Thoracic aorta (tissue), 2 donors: ENCODE results near the gene SHANK2. TPM values are rescaled to one million over a fixed set of nuclear protein-coding genes. Genes with fewer than 3 reads are reported as not detected.

Experiments
- ATAC-seq: fragments of 150-250 bp; one replicate; pipeline ENCODE4 v1.8.0; 2017; ENCODE audit warnings: low read depth; ENCODE audit not compliant: insufficient number of reproducible peaks, low FRiP score
- DNase-seq: peaks from one replicate; pipeline ENCODE4 v3.0.0-alpha.2; 2020; ENCODE audit warnings: low spot score
- H3K27ac ChIP-seq, 2 donors: fragments of 200-600 bp; sonication (generic); 1 replicate in 1 of 2; 2 replicates in 1 of 2; pipeline ENCODE4 v1.5.1; 2016; ENCODE audit warnings: mild to moderate bottlenecking in 2 of 2, moderate library complexity in 2 of 2
- H3K27me3 ChIP-seq: fragments of 200-600 bp; sonication (generic); replicated peaks from 2 replicates; pipeline ENCODE4 v1.6.0; 2016; ENCODE audit warnings: mild to moderate bottlenecking; ENCODE audit not compliant: insufficient read depth
- H3K36me3 ChIP-seq: fragments of 200-600 bp; sonication (generic); one replicate; pipeline ENCODE4 v1.5.1; 2016
- H3K4me1 ChIP-seq, 2 donors: fragments of 200-600 bp; sonication (generic); 1 replicate in 1 of 2; 2 replicates in 1 of 2; pipeline versions ENCODE4 v1.5.1 to v1.6.0; 2016; ENCODE audit warnings: low read depth in 2 of 2, mild to moderate bottlenecking in 1 of 2; ENCODE audit not compliant: control insufficient read depth in 1 of 2
- H3K4me3 ChIP-seq: fragments of 200-600 bp; sonication (generic); 2 replicates; pipeline ENCODE4 v1.5.1; 2016; ENCODE audit warnings: mild to moderate bottlenecking
- H3K9me3 ChIP-seq: fragments of 200-600 bp; sonication (generic); 2 replicates; pipeline ENCODE4 v1.5.1; 2016
- total RNA-seq, 2 donors: library from RNA; depleted of rRNA; stranded (reverse); fragments of >200 nt; gene quantifications; one replicate each; pipeline versions ENCODE4 v1.1.0 to v1.2.3, GENCODE V29; 2016
- TF ChIP-seq, protein P1 (sequence below): fragments of 200-600 bp; sonication (generic); IDR thresholded peaks from one replicate; pipeline ENCODE4 v1.5.1; 2019; ENCODE audit warnings: antibody characterized with exemption

SHANK2 gene
- total RNA-seq, 2 donors from 2014 or later, result 0.99 TPM; not detected in 1

DNA sequence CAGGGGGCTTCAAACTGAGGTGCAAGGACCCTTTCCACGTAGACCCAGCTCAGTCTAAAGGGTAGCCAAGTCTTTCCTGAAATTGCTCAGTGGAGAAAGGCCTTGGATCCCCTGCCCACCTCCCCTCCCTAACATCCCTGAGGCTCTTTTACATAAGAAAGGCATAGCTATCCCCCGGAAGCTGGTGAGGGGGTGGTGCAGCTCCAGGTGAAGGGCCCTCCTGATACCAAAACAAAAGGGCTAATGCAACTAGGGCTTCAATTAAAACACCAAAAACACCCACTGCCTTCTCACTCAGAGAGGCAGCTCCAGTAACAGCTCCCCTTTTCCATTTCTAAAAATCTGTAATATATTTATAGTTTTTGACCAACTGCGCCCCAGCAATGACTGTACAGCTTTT is 5.8 kb downstream of the SHANK2 start:
- Histone ChIP-seq H3K27me3 (peaks cover 5% of the 10 kb centered on the region), H3K27ac (no peak overlapping the region), H3K4me3 (no peak overlapping the region), H3K4me1 (peaks cover 5 to 10% of the 10 kb centered on the region in 2 donors), H3K36me3 (no peaks in the 10 kb centered on the region), H3K9me3 (no peaks in the 10 kb centered on the region)
- no peak for DNase-seq
- no peak for ATAC-seq
- TF ChIP-seq, protein P1, sequence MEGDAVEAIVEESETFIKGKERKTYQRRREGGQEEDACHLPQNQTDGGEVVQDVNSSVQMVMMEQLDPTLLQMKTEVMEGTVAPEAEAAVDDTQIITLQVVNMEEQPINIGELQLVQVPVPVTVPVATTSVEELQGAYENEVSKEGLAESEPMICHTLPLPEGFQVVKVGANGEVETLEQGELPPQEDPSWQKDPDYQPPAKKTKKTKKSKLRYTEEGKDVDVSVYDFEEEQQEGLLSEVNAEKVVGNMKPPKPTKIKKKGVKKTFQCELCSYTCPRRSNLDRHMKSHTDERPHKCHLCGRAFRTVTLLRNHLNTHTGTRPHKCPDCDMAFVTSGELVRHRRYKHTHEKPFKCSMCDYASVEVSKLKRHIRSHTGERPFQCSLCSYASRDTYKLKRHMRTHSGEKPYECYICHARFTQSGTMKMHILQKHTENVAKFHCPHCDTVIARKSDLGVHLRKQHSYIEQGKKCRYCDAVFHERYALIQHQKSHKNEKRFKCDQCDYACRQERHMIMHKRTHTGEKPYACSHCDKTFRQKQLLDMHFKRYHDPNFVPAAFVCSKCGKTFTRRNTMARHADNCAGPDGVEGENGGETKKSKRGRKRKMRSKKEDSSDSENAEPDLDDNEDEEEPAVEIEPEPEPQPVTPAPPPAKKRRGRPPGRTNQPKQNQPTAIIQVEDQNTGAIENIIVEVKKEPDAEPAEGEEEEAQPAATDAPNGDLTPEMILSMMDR, result no peak

DNA sequence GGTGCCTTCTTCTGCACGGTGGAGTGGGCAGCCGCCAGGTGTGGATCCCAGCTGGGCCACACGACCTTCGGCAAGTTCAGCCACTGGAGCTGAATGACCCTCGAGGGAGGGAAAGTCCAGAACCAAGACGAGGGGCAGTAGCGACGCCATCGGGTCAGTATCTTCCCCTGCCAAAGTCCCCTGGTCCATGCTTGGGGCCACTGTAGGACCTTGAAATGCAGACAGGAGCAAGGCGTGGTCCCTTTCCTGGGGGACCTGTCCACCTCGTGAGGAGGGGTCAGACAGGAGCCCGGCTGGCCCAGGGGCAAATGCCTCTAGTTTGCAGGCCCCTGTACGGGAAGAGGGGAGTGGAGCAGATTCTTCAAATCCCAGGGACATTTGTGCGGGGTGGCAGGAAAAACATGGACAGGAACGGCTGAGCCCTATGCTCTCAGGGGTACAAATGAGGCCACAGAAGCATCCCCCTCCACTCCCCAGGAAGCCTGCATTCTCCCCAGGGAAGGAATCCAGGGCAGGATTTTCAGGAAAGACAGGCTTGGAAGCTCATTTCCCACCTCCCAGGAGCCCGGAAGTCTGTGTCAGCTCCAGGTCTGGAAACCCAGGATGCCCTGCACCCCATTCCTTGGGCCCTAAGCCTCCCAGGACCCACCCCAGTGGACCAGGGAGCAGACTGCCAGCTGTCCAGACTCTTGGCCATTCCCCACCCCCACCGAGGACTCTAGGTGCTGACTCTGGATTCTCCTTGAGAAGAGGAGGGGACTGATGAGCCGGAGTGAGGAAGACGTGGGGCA is 6.6 kb downstream of the SHANK2 start:
- Histone ChIP-seq H3K4me1 (peaks cover 0 to 2% of the 10 kb centered on the region in 2 donors), H3K27ac (no peak overlapping the region), H3K4me3 (no peak overlapping the region), H3K27me3 (peaks cover 5% of the 10 kb centered on the region), H3K36me3 (no peaks in the 10 kb centered on the region), H3K9me3 (no peaks in the 10 kb centered on the region)
- TF ChIP-seq, protein P1, result no peak
- DNase-seq, result no peak
- ATAC-seq, result no peak

GRCh38 chr11:71244116-71244810 is 8.1 kb downstream of the SHANK2 start:
- H3K27ac ChIP-seq, result no peak overlapping the region
- TF ChIP-seq, protein P1, result no peak
- no peak for ATAC-seq
- no peaks in the 10 kb centered on the region for H3K4me1 ChIP-seq
- DNase-seq, result no peak
- no peaks in the 10 kb centered on the region for H3K27me3 ChIP-seq
- no peaks in the 10 kb centered on the region for H3K36me3 ChIP-seq
- no peak overlapping the region for H3K4me3 ChIP-seq
- H3K9me3 ChIP-seq, result no peaks in the 10 kb centered on the region

DNA sequence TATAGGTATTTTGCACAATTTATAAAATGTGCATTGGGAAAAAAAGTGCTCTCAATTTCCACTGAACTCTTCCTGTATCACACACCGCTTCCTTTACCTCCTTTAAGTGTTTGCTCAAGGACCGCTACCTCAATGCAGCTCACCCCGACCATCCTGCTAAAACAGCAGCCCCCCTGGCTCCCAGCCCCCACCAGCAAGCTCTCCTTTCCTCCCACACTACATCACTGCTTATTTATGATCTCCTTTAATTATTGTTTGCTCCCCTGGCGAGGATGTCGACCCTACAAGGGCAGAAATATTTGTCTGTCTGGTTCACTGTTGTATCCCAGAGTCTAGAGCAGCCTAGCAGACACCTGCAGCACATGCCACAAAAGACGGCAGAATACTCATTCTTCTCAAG is 10.0 kb downstream of the SHANK2 start:
- no peaks in the 10 kb centered on the region for H3K27me3 ChIP-seq
- no peaks in the 10 kb centered on the region for H3K4me1 ChIP-seq
- H3K36me3 ChIP-seq, result no peaks in the 10 kb centered on the region
- ATAC-seq (no peak), DNase-seq (no peak)
- H3K4me3 ChIP-seq, result no peak overlapping the region
- no peaks in the 10 kb centered on the region for H3K9me3 ChIP-seq
- no peak overlapping the region for H3K27ac ChIP-seq
- TF ChIP-seq, protein P1, result no peak

DNA sequence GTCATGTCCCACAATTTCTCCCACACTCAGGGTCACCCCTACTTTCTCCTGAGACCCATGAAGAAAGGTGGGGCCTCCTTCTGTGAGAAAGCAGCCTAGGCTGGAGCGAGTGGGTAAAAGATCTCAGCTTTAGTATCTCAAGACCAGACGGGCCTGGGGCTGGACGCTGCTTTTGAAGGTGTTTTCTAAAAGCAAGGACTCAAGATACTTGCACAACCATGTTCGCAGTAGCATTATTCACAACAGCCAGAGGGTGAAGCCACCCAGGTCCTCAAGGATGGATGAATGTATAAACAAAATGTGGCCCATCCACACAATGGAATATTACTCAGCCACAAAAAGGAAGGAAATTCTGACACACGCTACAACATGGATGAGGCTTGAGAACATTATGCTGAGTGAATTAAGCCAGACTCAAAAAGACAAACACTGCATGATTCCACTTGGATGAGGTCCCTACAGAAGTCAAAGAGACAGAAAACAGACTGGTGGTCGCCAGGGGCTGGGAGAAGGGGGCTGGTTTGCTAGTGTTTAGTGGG is 10.6 kb downstream of the SHANK2 start:
- TF ChIP-seq, protein P1, result no peak
- DNase-seq, result no peak
- H3K4me3 ChIP-seq, result no peak overlapping the region
- no peaks in the 10 kb centered on the region for H3K9me3 ChIP-seq
- no peaks in the 10 kb centered on the region for H3K36me3 ChIP-seq
- no peak overlapping the region for H3K27ac ChIP-seq
- no peaks in the 10 kb centered on the region for H3K27me3 ChIP-seq
- ATAC-seq, result no peak
- H3K4me1 ChIP-seq, result no peaks in the 10 kb centered on the region
